GM12878 (cell line): ENCODE results near the gene CTSW. TPM values are rescaled to one million over a fixed set of nuclear protein-coding genes. Genes with fewer than 3 reads are reported as not detected.

Experiments
- ATAC-seq: fragments of 200-7000 bp; cut with Tn5 transposase; 3 replicates; pipeline ENCODE4 v1.9.1; 2020; ENCODE audit warnings: mild to moderate bottlenecking, moderate library complexity
- BruUV-seq: library from RNA; stranded (reverse); fragments of 400-500 nt; replicated peaks from 2 replicates; lab custom pipeline; 2021; lab: Mats Ljungman, UMichigan
- CTCF ChIA-PET: fragments of 300-600 bp; sonication (Branson Sonifier 250); formaldehyde crosslinking; extraction: SDS; loops from one replicate; lab custom pipeline; 2021; ENCODE audit warnings: inconsistent platforms; lab: Yijun Ruan, JAX
- POLR2A ChIA-PET: fragments of 350-600 bp; formaldehyde crosslinking; extraction: SDS; loops from one replicate; lab custom pipeline; 2021; ENCODE audit warnings: inconsistent platforms; lab: Charles Lee
- RAD21 ChIA-PET: fragments of 300-600 bp; sonication (Branson Sonifier 250); formaldehyde crosslinking; loops from one replicate; lab custom pipeline; 2023; ENCODE audit warnings: antibody characterized with exemption; ENCODE audit not compliant: unreplicated experiment; lab: Charles Lee
- SMC1A ChIA-PET: fragments of 300-600 bp; sonication (Branson Sonifier 250); formaldehyde crosslinking; loops from one replicate; lab custom pipeline; 2023; ENCODE audit not compliant: unreplicated experiment, uncharacterized antibody; lab: Charles Lee
- DNase-seq: peaks from one replicate; pipeline ENCODE4 v3.0.0-alpha.2; 2011; ENCODE audit warnings: low read depth, low spot score
- FAIRE-seq: peaks from 3 replicates; lab custom pipeline; 2011; peaks lifted over from hg19 to GRCh38; lab: Jason Lieb, UNC
- H2AFZ ChIP-seq: 2 replicates; pipeline ENCODE4 v1.6.0; 2011; ENCODE audit warnings: low read depth, low read length, control low read depth; ENCODE audit not compliant: control insufficient read depth
- H3K27ac ChIP-seq: 2 replicates; pipeline ENCODE4 v1.5.1; 2011; ENCODE audit warnings: control low read depth; ENCODE audit not compliant: control insufficient read depth, insufficient read depth
- H3K27me3 ChIP-seq, 2 experiments: replicated peaks in 1 of 2; 2 replicates each; pipeline versions ENCODE4 v1.6.0 to v1.6.1; 2011; ENCODE audit warnings: low read length in 1 of 2; ENCODE audit not compliant: control insufficient read depth in 2 of 2, insufficient read depth in 2 of 2
- H3K36me3 ChIP-seq, 2 experiments: 2 replicates each; pipeline ENCODE4 v1.5.1; 2011; ENCODE audit warnings: low read length in 1 of 2; ENCODE audit not compliant: control insufficient read depth in 2 of 2, insufficient read depth in 2 of 2
- H3K4me1 ChIP-seq: 2 replicates; pipeline ENCODE4 v1.6.1; 2011; ENCODE audit warnings: mild to moderate bottlenecking, low read length, moderate library complexity, mixed read lengths; ENCODE audit not compliant: control insufficient read depth, insufficient read depth
- H3K4me2 ChIP-seq: 2 replicates; pipeline ENCODE4 v1.6.0; 2011; ENCODE audit warnings: control low read depth; ENCODE audit not compliant: control insufficient read depth, insufficient read depth
- H3K4me3 ChIP-seq: fragments of 200-600 bp; sonication (generic); 2 replicates; pipeline ENCODE4 v1.5.1; 2016
- H3K79me2 ChIP-seq: 2 replicates; pipeline ENCODE4 v1.6.0; 2011; ENCODE audit warnings: low read length; ENCODE audit not compliant: control insufficient read depth, insufficient read depth
- H3K9ac ChIP-seq: 2 replicates; pipeline ENCODE4 v1.8.0; 2011; ENCODE audit warnings: low read length, control low read depth, mixed read lengths; ENCODE audit not compliant: control insufficient read depth, insufficient read depth
- H3K9me3 ChIP-seq: replicated peaks from 3 replicates; pipeline ENCODE4 v1.5.1; 2011; ENCODE audit warnings: mild to moderate bottlenecking, low read length; ENCODE audit not compliant: control insufficient read depth, insufficient read depth
- H4K20me1 ChIP-seq: 2 replicates; pipeline ENCODE4 v1.6.0; 2011; ENCODE audit not compliant: control insufficient read depth, insufficient read depth
- BCL11A ChIP-seq: IDR thresholded peaks from 2 replicates; pipeline ENCODE4 v1.6.1; 2011; ENCODE audit warnings: low read depth, low read length
- CBX5 ChIP-seq: sonication (generic); IDR thresholded peaks from 2 replicates; pipeline ENCODE4 v1.6.1; 2016; ENCODE audit warnings: low read depth, moderate library complexity, mild to moderate bottlenecking, inconsistent platforms
- EGR1 ChIP-seq, 2 experiments: IDR thresholded peaks; 1 replicate in 1 of 2; 2 replicates in 1 of 2; pipeline ENCODE4 v1.6.1; 2011 to 2012; ENCODE audit warnings: low read depth in 2 of 2, low read length in 2 of 2, borderline replicate concordance in 1 of 2, mild to moderate bottlenecking in 1 of 2, moderate library complexity in 1 of 2
- GATAD2B ChIP-seq: fragments of 450-650 bp; conservative IDR thresholded peaks from 2 replicates; pipeline ENCODE4 v1.6.1; 2017; ENCODE audit warnings: low read depth, mild to moderate bottlenecking, moderate library complexity
- IKZF1 ChIP-seq: fragments of 450-650 bp; conservative IDR thresholded peaks from 2 replicates; pipeline ENCODE4 v1.6.1; 2017; ENCODE audit warnings: antibody characterized with exemption, mild to moderate bottlenecking
- NRF1 ChIP-seq: conservative IDR thresholded peaks from 2 replicates; pipeline ENCODE4 v1.6.1; 2011; ENCODE audit warnings: mild to moderate bottlenecking, low read depth, low read length, improper control_type of control experiment
- RAD51 ChIP-seq: fragments of 450-650 bp; IDR thresholded peaks from 2 replicates; pipeline ENCODE4 v1.6.1; 2016; ENCODE audit warnings: moderate library complexity, mild to moderate bottlenecking, inconsistent platforms
- RELA ChIP-seq: fragments of 450-650 bp; IDR thresholded peaks from 2 replicates; pipeline ENCODE4 v1.8.0; 2014; ENCODE audit warnings: borderline replicate concordance; ENCODE audit not compliant: partially characterized antibody
- SMAD1 ChIP-seq: fragments of 450-650 bp; IDR thresholded peaks from 2 replicates; pipeline ENCODE4 v1.6.1; 2018; ENCODE audit warnings: mild to moderate bottlenecking, low read depth; ENCODE audit not compliant: partially characterized antibody
- WGBS: methylation state at CpG from one replicate; pipeline ENCODE4 v1.1.6; 2016; ENCODE audit warnings: low lambda C conversion rate; ENCODE audit not compliant: insufficient replicate concordance, insufficient coverage; ENCODE audit errors: missing lambda C conversion rate; 5-methylcytosine and 5-hydroxymethylcytosine counted together
- in situ Hi-C: fragments of 300-500 bp; cut with MboI; formaldehyde crosslinking; loops from 9 replicates; pipeline ENCODE4 v1.14.3; 2018; ENCODE audit warnings: mixed read lengths
- intact Hi-C: fragments of 100-400 bp; cut with micrococcal nuclease; formaldehyde crosslinking; loops from one replicate; pipeline ENCODE4 v1.14.2; 2022; ENCODE audit not compliant: unreplicated experiment
- polyA plus RNA-seq, 11 experiments: library from polyadenylated mRNA; depleted of rRNA in 4 of 11; unstranded in 6 of 11; stranded (reverse) in 5 of 11; fragments of >200 nt; fragmentation: Nextera tagmentation in 4 of 11; fragmentation: Illumina TruSeq in 1 of 11; extraction: Ambion mirVana in 4 of 11; extraction: Trizol in 1 of 11; gene quantifications; 1 replicate in 1 of 11; 2 replicates in 10 of 11; pipeline versions ENCODE4 v1.2.1 to v1.2.3, GENCODE V29; 2011 to 2016; ENCODE audit warnings: inconsistent platforms in 2 of 11, missing spikeins in 2 of 11, low read depth in 1 of 11
- total RNA-seq, 4 experiments: library from RNA; depleted of rRNA in 3 of 4; stranded (reverse); fragments of >200 nt in 3 of 4; fragmentation: Illumina TruSeq in 1 of 4; extraction: Trizol in 1 of 4; gene quantifications; 2 replicates each; pipeline versions ENCODE4 v1.2.1 to v1.2.3, GENCODE V29; 2013 to 2021

Gene CTSW
- total and polyA plus RNA-seq, 10 of the 15 experiments (the other 5 are each of a cell fraction or from before 2014, with no cell fraction given): 0.53 to 12.0 (median 1.7) TPM

GRCh38 chr11:65885231-65885630 lies 5.6 kb downstream of the CTSW start:
- no peak for FAIRE-seq
- no peaks in the 10 kb centered on the region for H4K20me1 ChIP-seq
- H3K9me3 ChIP-seq: no peaks in the 10 kb centered on the region
- ChIA-PET CTCF (interaction anchor here (0.6 to 11.0 kb wide), 55 partner anchors 8 to 373 kb away, joined by 3 to 167 read pairs (median 5); partner anchors contain the start of genes AP5B1, CFL1, EFEMP2 and FOSL1), SMC1A (interaction anchor here (0.9 to 2.7 kb wide), 18 partner anchors 8 to 250 kb away, joined by 3 to 28 read pairs (median 6); partner anchors contain the start of genes KAT5 and MUS81), RAD21 (interaction anchor here (0.9 to 4.1 kb wide), 22 partner anchors 9 to 315 kb away, joined by 3 to 40 read pairs (median 6); partner anchors contain the start of genes KAT5 and MUS81), POLR2A (interaction anchor here (0.7 to 4.0 kb wide), 5 partner anchors 11 to 77 kb away, joined by 3 to 33 read pairs (median 5); partner anchors contain the start of genes CFL1 and MUS81)
- H2AFZ ChIP-seq: no peak overlapping the region
- H3K27ac ChIP-seq: no peak overlapping the region
- no peaks in the 10 kb centered on the region for H3K27me3 ChIP-seq
- no peak overlapping the region for H3K4me2 ChIP-seq
- no peak for DNase-seq
- no peak overlapping the region for H3K9ac ChIP-seq
- ATAC-seq: no peak
- TF ChIP-seq CBX5 (no peak), SMAD1 (no peak), IKZF1 (no peak), BCL11A (no peak), EGR1 (IDR thresholded peaks at IDR 0.05; ENCODE audit: borderline replicate concordance in 1 of 2, low read depth in 2 of 2, low read length in 2 of 2) (no peak), GATAD2B (no peak), NRF1 (no peak), RAD51 (no peak), RELA (no peak)
- H3K4me3 ChIP-seq: no peak overlapping the region
- H3K79me2 ChIP-seq: peaks cover 20% of the 10 kb centered on the region
- in situ Hi-C loops: no loop called here
- H3K4me1 ChIP-seq: peaks cover 28% of the 10 kb centered on the region
- intact Hi-C loops: no loop called here
- H3K36me3 ChIP-seq: peaks cover 12 to 25% of the 10 kb centered on the region in 2 experiments
- BruUV-seq: no TSS peak
- WGBS: 85% methylated on average over 7 of the region's 7 CpGs
